ENCODE measurements around the gene MC1R.

DNA sequence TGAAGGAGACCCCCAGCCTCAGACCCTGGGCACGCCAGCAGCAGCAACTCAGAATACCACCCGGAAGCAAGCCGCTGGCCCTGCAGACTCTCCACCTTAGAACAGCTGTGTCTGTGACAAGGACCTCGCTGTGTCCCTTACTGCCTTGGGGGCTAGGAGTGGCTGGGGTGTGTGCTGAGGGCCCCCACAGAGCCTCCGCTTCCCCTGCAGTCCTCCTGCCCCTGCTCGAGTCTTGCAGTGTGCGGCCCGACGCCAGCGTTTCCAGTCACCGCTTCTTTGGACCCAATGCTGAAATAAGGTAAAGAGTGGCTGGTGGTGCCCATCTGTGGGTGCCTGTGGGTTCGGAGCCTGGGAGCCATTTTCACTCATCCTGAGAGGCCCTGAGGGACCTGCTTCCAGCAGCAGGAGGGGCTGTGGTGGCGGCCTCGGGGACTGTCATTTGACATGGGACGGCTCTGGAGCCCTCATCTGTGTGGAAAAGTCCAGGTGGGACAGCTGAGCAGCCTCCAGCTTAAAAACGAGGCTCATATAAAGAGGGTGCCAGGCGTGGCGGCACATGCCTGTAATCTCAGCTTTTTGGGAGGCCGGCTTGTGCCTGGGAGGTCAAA is 14.7 kb upstream of the MC1R start:
- no peak for TF ChIP-seq ZNF423 (CRISPR knock-in tag; IDR thresholded peaks at IDR 0.05)
- TF ChIP-seq CREM (CRISPR knock-in tag; IDR thresholded peaks at IDR 0.05) = no peak
- TF ChIP-seq, protein P1, sequence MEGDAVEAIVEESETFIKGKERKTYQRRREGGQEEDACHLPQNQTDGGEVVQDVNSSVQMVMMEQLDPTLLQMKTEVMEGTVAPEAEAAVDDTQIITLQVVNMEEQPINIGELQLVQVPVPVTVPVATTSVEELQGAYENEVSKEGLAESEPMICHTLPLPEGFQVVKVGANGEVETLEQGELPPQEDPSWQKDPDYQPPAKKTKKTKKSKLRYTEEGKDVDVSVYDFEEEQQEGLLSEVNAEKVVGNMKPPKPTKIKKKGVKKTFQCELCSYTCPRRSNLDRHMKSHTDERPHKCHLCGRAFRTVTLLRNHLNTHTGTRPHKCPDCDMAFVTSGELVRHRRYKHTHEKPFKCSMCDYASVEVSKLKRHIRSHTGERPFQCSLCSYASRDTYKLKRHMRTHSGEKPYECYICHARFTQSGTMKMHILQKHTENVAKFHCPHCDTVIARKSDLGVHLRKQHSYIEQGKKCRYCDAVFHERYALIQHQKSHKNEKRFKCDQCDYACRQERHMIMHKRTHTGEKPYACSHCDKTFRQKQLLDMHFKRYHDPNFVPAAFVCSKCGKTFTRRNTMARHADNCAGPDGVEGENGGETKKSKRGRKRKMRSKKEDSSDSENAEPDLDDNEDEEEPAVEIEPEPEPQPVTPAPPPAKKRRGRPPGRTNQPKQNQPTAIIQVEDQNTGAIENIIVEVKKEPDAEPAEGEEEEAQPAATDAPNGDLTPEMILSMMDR (IDR thresholded peaks at IDR 0.05) = no peak
- TF ChIP-seq TP53 (CRISPR knock-in tag; IDR thresholded peaks at IDR 0.05) = no peak

Measured in WTC11 (cell line).